ENCODE results near the gene SKIDA1. TPM values are rescaled to one million over a fixed set of nuclear protein-coding genes. Genes with fewer than 3 reads are reported as not detected.
A peak's percentile ranks its signal among the peaks of the same experiment; 100 is the strongest.

Gene SKIDA1
- total RNA-seq, 1 experiment from 2014 or later: 9.4 TPM

- no peak for DNase-seq (ENCODE audit: low spot score)
- peak; percentile 76 for ATAC-seq
- Mint-ChIP-seq H3K27ac (peak overlapping the region; percentile 50; the same call in 1 of the 2 replicates), H3K4me3 (no peak overlapping the region), H3K4me1 (peaks cover 35% of the 10 kb centered on the region), H3K9me3 (no peaks in the 10 kb centered on the region), H3K27me3 (ENCODE audit: low read depth) (peaks cover 2% of the 10 kb centered on the region; the same call in 1 of the 2 replicates), H3K36me3 (0 out of 2 replicates have a peak, but pooled peaks cover 2% of the 10 kb centered on the region)
- CTCF ChIA-PET: interaction anchor here (0.8 to 1.2 kb wide), 3 partner anchors 210 to 484 kb away, joined by 3 to 7 read pairs (median 3); no protein-coding TSS in a partner anchor
- POLR2A ChIA-PET: interaction anchor here (0.7 to 0.9 kb wide), 2 partner anchors 211 to 1561 kb away, joined by 3 read pairs; no protein-coding TSS in a partner anchor
- TF ChIP-seq, protein P1, sequence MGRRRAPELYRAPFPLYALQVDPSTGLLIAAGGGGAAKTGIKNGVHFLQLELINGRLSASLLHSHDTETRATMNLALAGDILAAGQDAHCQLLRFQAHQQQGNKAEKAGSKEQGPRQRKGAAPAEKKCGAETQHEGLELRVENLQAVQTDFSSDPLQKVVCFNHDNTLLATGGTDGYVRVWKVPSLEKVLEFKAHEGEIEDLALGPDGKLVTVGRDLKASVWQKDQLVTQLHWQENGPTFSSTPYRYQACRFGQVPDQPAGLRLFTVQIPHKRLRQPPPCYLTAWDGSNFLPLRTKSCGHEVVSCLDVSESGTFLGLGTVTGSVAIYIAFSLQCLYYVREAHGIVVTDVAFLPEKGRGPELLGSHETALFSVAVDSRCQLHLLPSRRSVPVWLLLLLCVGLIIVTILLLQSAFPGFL (CRISPR knock-in tag; IDR thresholded peaks at IDR 0.05; ENCODE audit: borderline replicate concordance): no peak
- no peak for TF ChIP-seq NR3C1 (CRISPR knock-in tag; conservative IDR thresholded peaks at IDR 0.05; ENCODE audit: low read depth)
These were observed 36.5 kb downstream of the SKIDA1 start for GRCh38 chr10:21488957-21489446.

GRCh38 chr10:21488246-21488956 is 37.1 kb downstream of the SKIDA1 start:
- CTCF ChIA-PET: interaction anchor here (0.8 to 1.0 kb wide), 2 partner anchors 210 to 485 kb away, joined by 3 to 7 read pairs; no protein-coding TSS in a partner anchor
- Mint-ChIP-seq H3K27ac (peak overlapping the region; percentile 50; the same call in 1 of the 2 replicates), H3K27me3 (ENCODE audit: low read depth) (no peaks in the 10 kb centered on the region), H3K4me1 (peaks cover 30% of the 10 kb centered on the region), H3K36me3 (no peaks in the 10 kb centered on the region), H3K9me3 (no peaks in the 10 kb centered on the region), H3K4me3 (no peak overlapping the region)
- TF ChIP-seq, protein P2, sequence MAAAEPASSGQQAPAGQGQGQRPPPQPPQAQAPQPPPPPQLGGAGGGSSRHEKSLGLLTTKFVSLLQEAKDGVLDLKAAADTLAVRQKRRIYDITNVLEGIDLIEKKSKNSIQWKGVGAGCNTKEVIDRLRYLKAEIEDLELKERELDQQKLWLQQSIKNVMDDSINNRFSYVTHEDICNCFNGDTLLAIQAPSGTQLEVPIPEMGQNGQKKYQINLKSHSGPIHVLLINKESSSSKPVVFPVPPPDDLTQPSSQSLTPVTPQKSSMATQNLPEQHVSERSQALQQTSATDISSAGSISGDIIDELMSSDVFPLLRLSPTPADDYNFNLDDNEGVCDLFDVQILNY (CRISPR knock-in tag; IDR thresholded peaks at IDR 0.05): no peak
- TF ChIP-seq, protein P3, sequence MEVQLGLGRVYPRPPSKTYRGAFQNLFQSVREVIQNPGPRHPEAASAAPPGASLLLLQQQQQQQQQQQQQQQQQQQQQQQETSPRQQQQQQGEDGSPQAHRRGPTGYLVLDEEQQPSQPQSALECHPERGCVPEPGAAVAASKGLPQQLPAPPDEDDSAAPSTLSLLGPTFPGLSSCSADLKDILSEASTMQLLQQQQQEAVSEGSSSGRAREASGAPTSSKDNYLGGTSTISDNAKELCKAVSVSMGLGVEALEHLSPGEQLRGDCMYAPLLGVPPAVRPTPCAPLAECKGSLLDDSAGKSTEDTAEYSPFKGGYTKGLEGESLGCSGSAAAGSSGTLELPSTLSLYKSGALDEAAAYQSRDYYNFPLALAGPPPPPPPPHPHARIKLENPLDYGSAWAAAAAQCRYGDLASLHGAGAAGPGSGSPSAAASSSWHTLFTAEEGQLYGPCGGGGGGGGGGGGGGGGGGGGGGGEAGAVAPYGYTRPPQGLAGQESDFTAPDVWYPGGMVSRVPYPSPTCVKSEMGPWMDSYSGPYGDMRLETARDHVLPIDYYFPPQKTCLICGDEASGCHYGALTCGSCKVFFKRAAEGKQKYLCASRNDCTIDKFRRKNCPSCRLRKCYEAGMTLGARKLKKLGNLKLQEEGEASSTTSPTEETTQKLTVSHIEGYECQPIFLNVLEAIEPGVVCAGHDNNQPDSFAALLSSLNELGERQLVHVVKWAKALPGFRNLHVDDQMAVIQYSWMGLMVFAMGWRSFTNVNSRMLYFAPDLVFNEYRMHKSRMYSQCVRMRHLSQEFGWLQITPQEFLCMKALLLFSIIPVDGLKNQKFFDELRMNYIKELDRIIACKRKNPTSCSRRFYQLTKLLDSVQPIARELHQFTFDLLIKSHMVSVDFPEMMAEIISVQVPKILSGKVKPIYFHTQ (CRISPR knock-in tag; IDR thresholded peaks at IDR 0.05): no peak
- no peak for TF ChIP-seq ZNF396 (CRISPR knock-in tag; IDR thresholded peaks at IDR 0.05; ENCODE audit: borderline replicate concordance)
- no peak for TF ChIP-seq ZNF416 (CRISPR knock-in tag; IDR thresholded peaks at IDR 0.05)
- no peak for TF ChIP-seq NFATC4 (CRISPR knock-in tag; IDR thresholded peaks at IDR 0.05)
- TF ChIP-seq NFE2L1 (CRISPR knock-in tag; IDR thresholded peaks at IDR 0.05): no peak
- TF ChIP-seq, protein P4, sequence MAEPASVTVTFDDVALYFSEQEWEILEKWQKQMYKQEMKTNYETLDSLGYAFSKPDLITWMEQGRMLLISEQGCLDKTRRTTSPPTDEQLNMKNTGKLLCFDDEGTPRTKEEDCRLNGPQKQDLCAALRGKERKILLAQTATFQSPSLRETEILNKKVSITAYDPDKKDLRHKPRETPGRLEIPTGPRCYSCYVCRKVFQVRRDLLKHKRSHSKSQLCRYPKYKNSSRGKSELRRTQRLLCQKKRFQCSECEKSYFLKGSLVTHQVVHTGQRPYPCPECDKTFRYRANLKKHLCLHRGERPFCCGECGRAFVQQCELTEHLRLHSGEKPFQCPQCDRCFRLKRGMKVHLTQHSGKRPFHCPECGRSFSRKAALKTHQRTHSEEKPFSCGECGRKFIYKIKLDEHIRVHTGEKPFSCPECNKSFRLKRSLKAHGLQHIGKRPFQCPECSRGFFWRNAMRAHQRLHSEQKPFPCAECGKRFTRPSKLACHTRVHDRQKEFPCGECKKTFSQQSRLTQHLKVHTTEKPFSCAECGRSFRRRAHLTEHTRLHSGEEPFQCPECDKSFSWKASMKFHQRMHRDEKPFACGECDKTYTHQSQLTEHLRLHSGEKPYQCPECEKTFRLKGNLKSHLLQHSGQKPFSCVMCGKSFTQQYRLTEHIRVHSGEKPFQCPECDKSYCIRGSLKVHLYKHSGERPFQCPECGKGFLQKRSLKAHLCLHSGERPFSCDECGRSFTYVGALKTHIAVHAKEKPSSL (CRISPR knock-in tag; conservative IDR thresholded peaks at IDR 0.05): no peak
- no peak for TF ChIP-seq GTF2I (CRISPR knock-in tag; conservative IDR thresholded peaks at IDR 0.05)
- no peak for TF ChIP-seq TP53 (CRISPR knock-in tag; IDR thresholded peaks at IDR 0.05)
- no peak for TF ChIP-seq MXD4 (CRISPR knock-in tag; IDR thresholded peaks at IDR 0.05; ENCODE audit: borderline replicate concordance)
- no peak for TF ChIP-seq EMX1 (CRISPR knock-in tag; IDR thresholded peaks at IDR 0.05)
- TF ChIP-seq CBFB (CRISPR knock-in tag; IDR thresholded peaks at IDR 0.05; ENCODE audit: low read depth): no peak
- no peak for TF ChIP-seq TEAD4 (CRISPR knock-in tag; IDR thresholded peaks at IDR 0.05)
- no peak for TF ChIP-seq NFYB (CRISPR knock-in tag; conservative IDR thresholded peaks at IDR 0.05; ENCODE audit: low read depth)
- DNase-seq (ENCODE audit: low spot score): no peak
- POLR2A ChIA-PET: interaction anchor here (0.7 to 0.9 kb wide), 2 partner anchors 210 to 1562 kb away, joined by 3 read pairs; no protein-coding TSS in a partner anchor
- ATAC-seq: no peak
